Endothelial cell of umbilical vein (primary cell): ENCODE results near the gene HLTF. TPM values are rescaled to one million over a fixed set of nuclear protein-coding genes. Genes with fewer than 3 reads are reported as not detected.
A peak's percentile ranks its signal among the peaks of the same experiment; 100 is the strongest.

Experiments
- BruUV-seq: library from RNA; stranded (reverse); fragments of 400-500 nt; replicated peaks from 2 replicates; lab custom pipeline; 2021; lab: Mats Ljungman, UMichigan
- CTCF ChIA-PET: fragments of 300-600, 350-600 bp; sonication (Branson Sonifier 250); formaldehyde crosslinking; loops from one replicate; lab custom pipeline; 2021; ENCODE audit warnings: antibody characterized with exemption, inconsistent platforms; lab: Charles Lee
- POLR2A ChIA-PET: fragments of 300-600, 350-600 bp; sonication (Branson Sonifier 250); formaldehyde crosslinking; loops from one replicate; lab custom pipeline; 2021; ENCODE audit warnings: antibody characterized with exemption, inconsistent platforms; lab: Charles Lee
- DNase-seq: peaks from one replicate; pipeline ENCODE4 v3.0.0-alpha.2; 2011; ENCODE audit warnings: low read depth, low spot score
- FAIRE-seq: peaks from 2 replicates; lab custom pipeline; 2011; peaks lifted over from hg19 to GRCh38; lab: Jason Lieb, UNC
- H2AFZ ChIP-seq: 2 replicates; pipeline ENCODE4 v1.6.0; 2012; ENCODE audit warnings: low read depth, low read length, control low read depth, inconsistent platforms
- H3K27ac ChIP-seq: 2 replicates; pipeline ENCODE4 v1.5.1; 2011; ENCODE audit warnings: low read depth, mild to moderate bottlenecking, control low read depth, low read length, moderate library complexity; ENCODE audit not compliant: insufficient read depth
- H3K27me3 ChIP-seq, 2 experiments: 2 replicates each; pipeline versions ENCODE4 v1.6.0 to v1.6.1; 2011; ENCODE audit warnings: low read length in 2 of 2, mixed read lengths in 1 of 2; ENCODE audit not compliant: control insufficient read depth in 2 of 2, insufficient read depth in 2 of 2
- H3K36me3 ChIP-seq, 2 experiments: 2 replicates in 1 of 2; 3 replicates in 1 of 2; pipeline ENCODE4 v1.5.1; 2011; ENCODE audit warnings: low read length in 2 of 2, mild to moderate bottlenecking in 1 of 2, moderate library complexity in 1 of 2; ENCODE audit not compliant: control insufficient read depth in 2 of 2, insufficient read depth in 2 of 2; ENCODE audit errors: extremely low read depth in 1 of 2
- H3K4me1 ChIP-seq: 3 replicates; pipeline ENCODE4 v1.5.1; 2011; ENCODE audit warnings: mild to moderate bottlenecking, low read length; ENCODE audit not compliant: control insufficient read depth, insufficient read depth; ENCODE audit errors: extremely low read depth
- H3K4me2 ChIP-seq: 2 replicates; pipeline ENCODE4 v1.6.1; 2011; ENCODE audit warnings: low read length, control low read depth, mixed read lengths; ENCODE audit not compliant: insufficient read depth
- H3K4me3 ChIP-seq, 3 experiments: fragments of 200-600 bp in 1 of 3; sonication (generic), shearing (Covaris generic) in 1 of 3; replicated peaks in 1 of 3; 2 replicates each; pipeline ENCODE4 v1.5.1; 2011 to 2016; ENCODE audit warnings: control low read depth in 3 of 3, low read length in 3 of 3, mild to moderate bottlenecking in 2 of 3, inconsistent platforms in 1 of 3, low read depth in 1 of 3, moderate library complexity in 1 of 3; ENCODE audit not compliant: insufficient read depth in 1 of 3
- H3K79me2 ChIP-seq: 2 replicates; pipeline ENCODE4 v1.6.0; 2012; ENCODE audit warnings: low read length, inconsistent platforms; ENCODE audit not compliant: control insufficient read depth, insufficient read depth
- H3K9ac ChIP-seq: replicated peaks from 2 replicates; pipeline ENCODE3; 2011; ENCODE audit warnings: low read length, control low read depth; ENCODE audit not compliant: insufficient read depth; ENCODE audit errors: extremely low read depth
- H3K9me1 ChIP-seq: replicated peaks from 3 replicates; pipeline ENCODE4 v1.6.0; 2011; ENCODE audit warnings: mild to moderate bottlenecking, low read length; ENCODE audit not compliant: control insufficient read depth, insufficient read depth; ENCODE audit errors: extremely low read depth
- H3K9me3 ChIP-seq: replicated peaks from 2 replicates; pipeline ENCODE4 v1.5.1; 2012; ENCODE audit warnings: low read length, inconsistent platforms; ENCODE audit not compliant: control insufficient read depth, insufficient read depth
- H4K20me1 ChIP-seq: replicated peaks from 2 replicates; pipeline ENCODE3; 2011; ENCODE audit warnings: mild to moderate bottlenecking, low read length; ENCODE audit not compliant: control insufficient read depth, insufficient read depth; ENCODE audit errors: extremely low read depth
- CTCF ChIP-seq, 2 donors: IDR thresholded peaks; 1 replicate in 1 of 2; 2 replicates in 1 of 2; pipeline ENCODE4 v1.5.1; 2011; ENCODE audit warnings: low read length in 2 of 2, mild to moderate bottlenecking in 2 of 2, moderate library complexity in 2 of 2, control low read depth in 1 of 2, inconsistent platforms in 1 of 2, low read depth in 1 of 2; ENCODE audit not compliant: insufficient read depth in 1 of 2; ENCODE audit errors: extremely low read depth in 1 of 2
- EZH2 ChIP-seq: IDR thresholded peaks from 2 replicates; pipeline ENCODE4 v1.6.1; 2012; ENCODE audit warnings: borderline replicate concordance, low read depth, mild to moderate bottlenecking, moderate library complexity, low read length, inconsistent platforms; ENCODE audit not compliant: severe bottlenecking
- FOS ChIP-seq: IDR thresholded peaks from 2 replicates; pipeline ENCODE4 v1.6.1; 2011; ENCODE audit warnings: mild to moderate bottlenecking, low read length, moderate library complexity, borderline replicate concordance; ENCODE audit not compliant: insufficient read depth
- GATA2 ChIP-seq: IDR thresholded peaks from 2 replicates; pipeline ENCODE4 v1.7.0; 2011; ENCODE audit warnings: low read depth, mild to moderate bottlenecking, moderate library complexity, mixed read lengths, low read length; ENCODE audit not compliant: insufficient read length, insufficient read depth
- JUN ChIP-seq: IDR thresholded peaks from 2 replicates; pipeline ENCODE4 v1.6.1; 2011; ENCODE audit warnings: borderline replicate concordance, low read depth; ENCODE audit not compliant: insufficient read length, insufficient read depth
- MAX ChIP-seq: IDR thresholded peaks from 2 replicates; pipeline ENCODE4 v1.6.1; 2011; ENCODE audit not compliant: insufficient read depth, insufficient read length
- MYC ChIP-seq: IDR thresholded peaks from one replicate; pipeline ENCODE4 v1.6.1; 2011; ENCODE audit warnings: mild to moderate bottlenecking, low read depth, low read length
- POLR2A ChIP-seq: IDR thresholded peaks from 2 replicates; pipeline ENCODE4 v1.6.1; 2012; ENCODE audit warnings: low read depth, mild to moderate bottlenecking, control low read depth, low read length
- POLR2AphosphoS5 ChIP-seq: IDR thresholded peaks from 2 replicates; pipeline ENCODE4 v1.6.1; 2012; ENCODE audit warnings: low read depth, mild to moderate bottlenecking, control low read depth, low read length, moderate library complexity; ENCODE audit not compliant: insufficient read depth
- dilution Hi-C: fragments of 300-500 bp; cut with MboI; formaldehyde crosslinking; loops from one replicate; pipeline ENCODE4 v1.15.0; 2019; ENCODE audit warnings: low sequenced_read_pairs; ENCODE audit not compliant: extremely low pct_ligation_motif_present
- intact Hi-C: fragments of 100-400 bp; cut with micrococcal nuclease; formaldehyde crosslinking; loops from one replicate; pipeline ENCODE4 v1.10.0; 2022
- polyA plus RNA-seq, 4 experiments: library from polyadenylated mRNA; depleted of rRNA in 3 of 4; stranded (reverse) in 3 of 4; unstranded in 1 of 4; fragments of >200 nt; gene quantifications; 2 replicates each; pipeline versions ENCODE4 v1.2.1 to v1.2.3, GENCODE V29; 2011 to 2012; ENCODE audit warnings: missing spikeins in 1 of 4
- total RNA-seq: library from RNA; stranded (reverse); gene quantifications from 2 replicates; pipeline ENCODE4 v1.2.3, GENCODE V29; 2021

Gene HLTF
- total and polyA plus RNA-seq, 2 donors (not counting 3 experiments of a cell fraction or from before 2014, with no cell fraction given), result 8.7 to 24.6 TPM

- Histone ChIP-seq H3K27ac (no peak overlapping the region), H3K27me3 (no peaks in the 10 kb centered on the region), H3K9me3 (no peaks in the 10 kb centered on the region), H3K79me2 (no peaks in the 10 kb centered on the region), H3K9ac (no peak overlapping the region), H3K9me1 (no peaks in the 10 kb centered on the region), H3K4me1 (peaks cover 16% of the 10 kb centered on the region), H4K20me1 (no peaks in the 10 kb centered on the region), H3K36me3 (peaks cover 9 to 17% of the 10 kb centered on the region in 2 experiments), H3K4me3 (no peak overlapping the region), H2AFZ (no peak overlapping the region), H3K4me2 (no peak overlapping the region)
- intact Hi-C loops (no loop called here), dilution Hi-C loops (no loop called here)
- DNase-seq (no peak), FAIRE-seq (peak; percentile 35)
- TF ChIP-seq EZH2 (no peak), POLR2AphosphoS5 (no peak), GATA2 (no peak)
- POLR2A ChIA-PET, result no interaction called here
- BruUV-seq, result no TSS peak
- CTCF ChIA-PET, result no interaction called here
These were observed 72.6 kb downstream of the HLTF start for GRCh38 chr3:149013726-149014125.

GRCh38 chr3:149011676-149012075 lies 74.7 kb downstream of the HLTF start:
- Histone ChIP-seq H3K27me3 (no peaks in the 10 kb centered on the region), H3K4me3 (no peak overlapping the region), H3K9me3 (no peaks in the 10 kb centered on the region), H4K20me1 (no peaks in the 10 kb centered on the region), H3K4me1 (peaks cover 10% of the 10 kb centered on the region), H3K79me2 (no peaks in the 10 kb centered on the region), H3K36me3 (peaks cover 8 to 20% of the 10 kb centered on the region in 2 experiments), H3K9ac (no peak overlapping the region), H2AFZ (no peak overlapping the region), H3K9me1 (no peaks in the 10 kb centered on the region), H3K27ac (no peak overlapping the region), H3K4me2 (no peak overlapping the region)
- ChIA-PET POLR2A (no interaction called here), CTCF (no interaction called here)
- FAIRE-seq (no peak), DNase-seq (no peak)
- intact Hi-C loops (no loop called here), dilution Hi-C loops (no loop called here)
- no TSS peak for BruUV-seq
- no peak for TF ChIP-seq MYC
- no peak for TF ChIP-seq JUN
- no peak for TF ChIP-seq POLR2AphosphoS5
- TF ChIP-seq GATA2, result no peak
- TF ChIP-seq CTCF (IDR thresholded peaks at IDR 0.05; ENCODE audit: extremely low read depth in 1 of 2, insufficient read depth in 1 of 2, low read depth in 1 of 2, low read length in 2 of 2), result no peak
- TF ChIP-seq FOS, result no peak
- TF ChIP-seq EZH2, result no peak
- no peak for TF ChIP-seq MAX
- no peak for TF ChIP-seq POLR2A
